ENCODE measurements around the gene KLF18.
"Not testable (repeated sequence)": the region's sequence is repeated elsewhere in the genome, so short reads cannot be mapped to it uniquely, and the experiment has no call there.

KLF18 gene

GRCh38 chr1:44120398-44120949, 21.0 kb downstream of the KLF18 start:
- DNase-seq (ENCODE audit: low spot score) = no peak

- no peak for DNase-seq (ENCODE audit: low spot score)
These were observed 21.9 kb downstream of the KLF18 start for GRCh38 chr1:44119525-44119924.

GRCh38 chr1:44118682-44119081, 22.7 kb downstream of the KLF18 start, which contains the start of gene KLF17:
TSS of gene KLF17 (plus strand) at chr1:44118821. CDS start at chr1:44118908, 87 bp downstream.
- DNase-seq (ENCODE audit: low spot score) = no peak

- not testable (repeated sequence) for DNase-seq (ENCODE audit: low spot score)
These were observed 24.2 kb downstream of the KLF18 start for GRCh38 chr1:44117272-44117671.

- no peak for DNase-seq (ENCODE audit: low spot score)
These were observed 27.3 kb downstream of the KLF18 start for GRCh38 chr1:44114098-44114497.

- no peak for DNase-seq (ENCODE audit: low spot score)
These were observed 28.3 kb downstream of the KLF18 start for GRCh38 chr1:44113095-44113609.

- DNase-seq (ENCODE audit: low spot score) = no peak
These were observed 28.9 kb downstream of the KLF18 start for GRCh38 chr1:44112486-44112885.

GRCh38 chr1:44111861-44112260, 29.6 kb downstream of the KLF18 start:
- no peak for DNase-seq (ENCODE audit: low spot score)

- no peak for DNase-seq (ENCODE audit: low spot score)
These were observed 30.5 kb downstream of the KLF18 start for GRCh38 chr1:44110916-44111315.

- no peak for DNase-seq (ENCODE audit: low spot score)
These were observed 32.5 kb downstream of the KLF18 start for GRCh38 chr1:44108971-44109370.

GRCh38 chr1:44108241-44108640, 33.2 kb downstream of the KLF18 start:
- no peak for DNase-seq (ENCODE audit: low spot score)

GRCh38 chr1:44105810-44106209, 35.6 kb downstream of the KLF18 start:
- DNase-seq (ENCODE audit: low spot score) = no peak

- DNase-seq (ENCODE audit: low spot score) = no peak
These were observed 37.9 kb downstream of the KLF18 start for GRCh38 chr1:44103270-44104131.

GRCh38 chr1:44101328-44101727, 40.1 kb downstream of the KLF18 start:
- DNase-seq (ENCODE audit: low spot score) = no peak

GRCh38 chr1:44100183-44100868, 41.1 kb downstream of the KLF18 start:
- DNase-seq (ENCODE audit: low spot score) = no peak

- DNase-seq (ENCODE audit: low spot score) = no peak
These were observed 47.4 kb downstream of the KLF18 start for GRCh38 chr1:44094047-44094446.

- DNase-seq (ENCODE audit: low spot score) = no peak
These were observed 50.8 kb downstream of the KLF18 start for GRCh38 chr1:44090429-44091252.

- no peak for DNase-seq (ENCODE audit: low spot score)
These were observed 51.9 kb downstream of the KLF18 start for GRCh38 chr1:44089371-44090048.
